ENCODE data around the gene B4GALT3.
A peak's percentile ranks its signal among the peaks of the same experiment; 100 is the strongest.

DNA sequence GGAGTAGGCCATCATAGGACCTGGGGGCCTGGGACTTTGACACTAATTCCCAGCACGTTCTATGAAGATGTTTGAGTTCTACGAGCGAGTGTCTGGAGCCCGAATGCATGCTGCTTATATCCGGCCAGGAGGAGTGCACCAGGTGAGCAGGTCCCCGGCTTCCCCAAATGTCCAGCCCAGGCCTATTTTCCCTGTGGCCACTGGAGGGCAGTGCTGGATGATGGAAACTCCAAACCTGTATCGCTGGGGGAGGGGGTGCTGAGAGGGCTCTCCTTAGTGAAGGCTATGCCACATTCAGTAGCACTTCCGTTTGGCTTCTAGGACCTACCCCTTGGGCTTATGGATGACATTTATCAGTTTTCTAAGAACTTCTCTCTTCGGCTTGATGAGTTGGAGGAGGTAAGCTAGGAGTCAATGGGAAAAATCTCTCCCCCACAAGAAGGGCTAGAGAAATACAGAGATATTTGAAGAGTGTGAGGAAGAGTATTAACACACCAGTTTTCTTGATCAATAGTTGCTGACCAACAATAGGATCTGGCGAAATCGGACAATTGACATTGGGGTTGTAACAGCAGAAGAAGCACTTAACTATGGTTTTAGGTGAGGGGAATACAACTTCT is 32.6 kb upstream of the B4GALT3 start:
- TF ChIP-seq, protein P1, sequence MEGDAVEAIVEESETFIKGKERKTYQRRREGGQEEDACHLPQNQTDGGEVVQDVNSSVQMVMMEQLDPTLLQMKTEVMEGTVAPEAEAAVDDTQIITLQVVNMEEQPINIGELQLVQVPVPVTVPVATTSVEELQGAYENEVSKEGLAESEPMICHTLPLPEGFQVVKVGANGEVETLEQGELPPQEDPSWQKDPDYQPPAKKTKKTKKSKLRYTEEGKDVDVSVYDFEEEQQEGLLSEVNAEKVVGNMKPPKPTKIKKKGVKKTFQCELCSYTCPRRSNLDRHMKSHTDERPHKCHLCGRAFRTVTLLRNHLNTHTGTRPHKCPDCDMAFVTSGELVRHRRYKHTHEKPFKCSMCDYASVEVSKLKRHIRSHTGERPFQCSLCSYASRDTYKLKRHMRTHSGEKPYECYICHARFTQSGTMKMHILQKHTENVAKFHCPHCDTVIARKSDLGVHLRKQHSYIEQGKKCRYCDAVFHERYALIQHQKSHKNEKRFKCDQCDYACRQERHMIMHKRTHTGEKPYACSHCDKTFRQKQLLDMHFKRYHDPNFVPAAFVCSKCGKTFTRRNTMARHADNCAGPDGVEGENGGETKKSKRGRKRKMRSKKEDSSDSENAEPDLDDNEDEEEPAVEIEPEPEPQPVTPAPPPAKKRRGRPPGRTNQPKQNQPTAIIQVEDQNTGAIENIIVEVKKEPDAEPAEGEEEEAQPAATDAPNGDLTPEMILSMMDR (IDR thresholded peaks at IDR 0.05; ENCODE audit: control extremely low read depth in 1 of 3, insufficient read depth in 1 of 3, low read depth in 1 of 3, low read length in 3 of 3) = peak; percentile 89 to 98 (median 97)
- TF ChIP-seq, protein P2, sequence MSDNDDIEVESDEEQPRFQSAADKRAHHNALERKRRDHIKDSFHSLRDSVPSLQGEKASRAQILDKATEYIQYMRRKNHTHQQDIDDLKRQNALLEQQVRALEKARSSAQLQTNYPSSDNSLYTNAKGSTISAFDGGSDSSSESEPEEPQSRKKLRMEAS (IDR thresholded peaks at IDR 0.05) = no peak
- TF ChIP-seq POLR2A (IDR thresholded peaks at IDR 0.05; ENCODE audit: control extremely low read depth in 1 of 2, low read depth in 2 of 2, low read length in 2 of 2) = no peak
- TF ChIP-seq MAFK (IDR thresholded peaks at IDR 0.05; ENCODE audit: low read depth, low read length) = no peak
- 0 out of 3 replicates have a peak, but pooled peaks of 1 of the 2 experiments have one; percentile 41 for TF ChIP-seq EP300 (IDR thresholded peaks at IDR 0.05; ENCODE audit: borderline replicate concordance in 1 of 2, low read depth in 2 of 2, low read length in 2 of 2)
- TF ChIP-seq EZH2 (IDR thresholded peaks at IDR 0.05; ENCODE audit: low read depth, low read length, severe bottlenecking) = no peak
- no peak for TF ChIP-seq SIRT6 (IDR thresholded peaks at IDR 0.05; ENCODE audit: low read length)
- no peak for TF ChIP-seq JUN (IDR thresholded peaks at IDR 0.05; ENCODE audit: low read depth, low read length)
- no peak for TF ChIP-seq BRCA1 (IDR thresholded peaks at IDR 0.05; ENCODE audit: low read depth, low read length)
- no peak for TF ChIP-seq RXRA (IDR thresholded peaks at IDR 0.05; ENCODE audit: insufficient read depth, low read depth, low read length)

Data from H1 (cell line).